DMS114 treated with DMSO at 0.1 percent for 48 hours (cell line): ENCODE results near the gene RPS8.
"Not testable (repeated sequence)": the region's sequence is repeated elsewhere in the genome, so short reads cannot be mapped to it uniquely, and the experiment has no call there.

Experiments used
- DNase-seq: peaks from one replicate; lab custom pipeline; 2025; ENCODE audit not compliant: unreplicated experiment; lab: John Stamatoyannopoulos, UW

The RPS8 gene

DNA sequence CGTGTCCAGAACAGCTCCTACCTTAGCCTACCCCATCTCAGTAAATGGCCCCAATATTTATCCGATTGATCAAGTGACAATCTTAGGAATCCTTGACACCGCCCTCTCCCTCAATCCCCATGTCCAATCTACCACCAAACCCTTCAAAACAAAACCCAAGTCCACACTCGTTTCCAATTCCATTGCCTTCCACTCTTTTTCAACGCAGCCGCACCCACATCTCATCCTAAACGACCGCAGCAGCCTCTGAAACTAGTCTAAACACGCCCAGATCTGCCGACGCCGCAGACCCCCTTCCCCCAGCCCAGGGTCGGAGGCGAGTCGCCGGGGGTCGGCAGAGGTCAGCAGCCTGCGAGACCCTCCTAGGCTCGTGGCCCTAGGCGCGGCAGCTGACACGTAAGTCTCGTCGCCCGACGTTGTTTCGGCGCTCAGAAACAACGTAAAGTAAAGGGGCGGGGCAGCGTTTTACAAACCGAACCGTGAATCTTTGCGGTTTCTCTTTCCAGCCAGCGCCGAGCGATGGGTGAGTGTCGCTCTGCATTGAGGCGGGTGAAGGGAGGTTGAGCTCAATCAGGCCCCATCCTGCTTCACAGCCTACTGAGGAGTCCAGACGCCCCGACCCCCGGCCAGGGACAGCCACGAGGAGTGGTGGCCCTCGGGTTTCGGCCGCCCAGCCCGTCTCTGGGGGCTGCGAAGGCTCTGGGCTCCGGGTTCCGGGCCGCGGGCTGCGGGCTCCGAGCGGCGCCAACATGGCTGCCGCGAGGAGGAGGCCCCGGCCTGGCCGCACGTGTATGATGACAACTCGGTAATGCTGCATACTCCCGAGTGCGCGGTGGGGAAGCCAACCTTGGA is at the start of gene RPS8:
TSS of gene RPS8 (plus strand) at position 463 of the 852 bp plus-strand sequence. CDS start at position 520, 57 bp downstream.
- DNase-seq = peak; percentile 94

DNA sequence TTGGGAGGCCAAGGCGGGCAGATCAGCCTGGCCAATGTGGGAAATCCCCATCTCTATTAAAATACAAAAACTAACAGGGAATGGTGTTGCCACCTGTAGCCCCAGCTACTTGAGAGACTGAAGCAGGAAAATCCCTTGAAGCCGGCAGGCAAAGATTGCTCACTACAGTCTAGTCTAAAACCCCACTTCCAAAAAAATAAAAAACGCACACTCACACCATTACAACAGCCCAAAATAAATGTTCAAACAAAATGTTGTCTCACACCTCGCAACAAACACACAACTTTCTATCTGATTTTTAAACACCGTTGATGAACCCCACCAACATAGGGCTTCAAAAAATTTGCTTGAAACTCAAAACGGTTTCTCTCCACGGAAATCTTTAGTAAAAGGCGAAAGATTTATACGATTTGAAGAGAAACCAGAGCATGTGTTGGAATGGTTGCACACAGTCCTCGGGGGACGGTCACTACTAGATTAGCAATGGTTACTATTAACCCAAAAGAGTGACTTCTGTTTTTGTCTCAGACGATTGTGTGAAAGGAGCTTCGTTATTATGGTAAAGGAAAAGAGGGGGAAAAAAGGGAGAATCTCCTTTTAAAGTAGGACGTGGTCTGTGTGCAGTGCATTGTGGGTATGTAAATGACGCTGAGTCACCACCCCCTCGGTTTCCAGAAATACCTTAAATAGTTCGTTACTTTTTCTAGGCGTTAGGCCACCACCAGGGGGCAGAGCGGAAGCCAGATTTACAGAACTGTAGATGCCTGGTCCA is 44.4 kb upstream of the RPS8 start, which contains the start of gene RNU5D-1:
TSS of gene RNU5D-1 (minus strand) at position 430 of the 772 bp plus-strand sequence.
- DNase-seq = peak; percentile 99

DNA sequence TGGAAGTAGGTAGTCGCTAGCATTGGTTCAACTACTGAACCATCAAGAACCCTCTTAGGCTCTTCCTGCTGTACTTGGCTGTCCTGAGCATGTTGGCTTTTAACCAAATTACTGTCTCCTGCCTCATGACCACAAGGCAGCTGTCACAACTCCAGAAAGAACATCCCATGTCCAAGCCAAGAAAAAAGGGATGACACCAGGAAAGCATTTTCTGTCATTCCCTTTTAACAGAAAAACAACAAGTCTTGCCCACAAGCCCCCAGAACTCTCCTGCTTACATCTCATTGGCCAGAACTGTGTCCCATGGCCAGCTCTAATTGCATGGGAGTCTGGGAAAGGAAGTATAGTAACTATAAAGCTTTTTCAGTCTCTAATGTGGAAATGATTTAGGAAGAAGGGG is 42.0 kb upstream of the RPS8 start:
- DNase-seq = no peak

DNA sequence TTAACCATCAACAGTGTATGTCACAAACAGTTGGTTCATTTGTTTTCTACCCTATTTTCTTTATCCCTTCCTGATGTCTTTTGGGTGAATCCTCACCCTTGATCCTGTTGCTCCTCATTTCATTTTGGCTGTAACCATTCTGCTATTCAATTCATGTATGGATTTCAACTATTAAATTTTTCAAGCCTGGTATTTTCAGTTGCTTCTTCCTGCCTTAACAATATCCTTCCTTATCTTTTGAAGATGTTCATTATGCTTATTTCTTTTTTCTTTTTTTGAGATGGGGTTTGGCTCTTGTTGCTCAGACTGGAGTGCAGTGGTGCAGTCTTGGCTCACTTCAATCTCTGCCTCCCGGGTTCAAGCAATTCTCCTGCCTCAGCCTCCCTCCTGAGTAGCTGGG is 41.6 kb upstream of the RPS8 start:
- no peak for DNase-seq

DNA sequence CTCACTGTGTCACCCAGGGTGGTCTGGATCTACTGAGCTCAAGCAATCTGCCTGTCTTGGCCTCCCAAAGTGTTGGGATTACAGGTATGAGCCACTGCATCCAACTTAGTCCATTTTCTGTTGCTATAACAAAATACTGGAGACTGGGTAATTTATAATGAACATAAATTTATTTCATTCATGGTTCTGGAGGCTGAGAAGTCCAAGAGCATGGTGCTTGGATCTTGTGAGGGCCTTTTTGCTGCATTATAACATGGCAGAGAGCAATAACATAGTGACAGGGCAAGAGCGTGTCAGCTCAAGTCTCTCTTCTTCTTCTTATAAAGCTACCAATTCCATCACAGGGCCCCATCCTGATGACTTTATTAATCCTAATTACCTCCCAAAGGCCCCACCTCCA is 39.3 kb upstream of the RPS8 start:
- DNase-seq = no peak

DNA sequence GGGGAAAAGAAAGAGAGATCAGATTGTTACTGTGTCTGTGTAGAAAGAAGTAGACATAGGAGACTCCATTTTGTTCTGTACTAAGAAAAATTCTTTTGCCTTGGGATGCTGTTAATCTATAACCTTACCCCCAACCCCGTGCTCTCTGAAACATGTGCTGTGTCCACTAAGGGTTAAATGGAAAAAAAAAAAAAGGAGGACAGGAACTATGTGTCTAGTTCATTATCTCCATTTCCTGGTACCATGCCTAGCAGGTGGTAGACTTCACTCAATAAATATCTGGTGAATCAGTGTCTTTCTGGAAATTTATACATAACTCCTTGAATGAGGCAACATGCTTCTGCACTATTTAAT is 36.4 kb upstream of the RPS8 start:
- DNase-seq = not testable (repeated sequence)

DNA sequence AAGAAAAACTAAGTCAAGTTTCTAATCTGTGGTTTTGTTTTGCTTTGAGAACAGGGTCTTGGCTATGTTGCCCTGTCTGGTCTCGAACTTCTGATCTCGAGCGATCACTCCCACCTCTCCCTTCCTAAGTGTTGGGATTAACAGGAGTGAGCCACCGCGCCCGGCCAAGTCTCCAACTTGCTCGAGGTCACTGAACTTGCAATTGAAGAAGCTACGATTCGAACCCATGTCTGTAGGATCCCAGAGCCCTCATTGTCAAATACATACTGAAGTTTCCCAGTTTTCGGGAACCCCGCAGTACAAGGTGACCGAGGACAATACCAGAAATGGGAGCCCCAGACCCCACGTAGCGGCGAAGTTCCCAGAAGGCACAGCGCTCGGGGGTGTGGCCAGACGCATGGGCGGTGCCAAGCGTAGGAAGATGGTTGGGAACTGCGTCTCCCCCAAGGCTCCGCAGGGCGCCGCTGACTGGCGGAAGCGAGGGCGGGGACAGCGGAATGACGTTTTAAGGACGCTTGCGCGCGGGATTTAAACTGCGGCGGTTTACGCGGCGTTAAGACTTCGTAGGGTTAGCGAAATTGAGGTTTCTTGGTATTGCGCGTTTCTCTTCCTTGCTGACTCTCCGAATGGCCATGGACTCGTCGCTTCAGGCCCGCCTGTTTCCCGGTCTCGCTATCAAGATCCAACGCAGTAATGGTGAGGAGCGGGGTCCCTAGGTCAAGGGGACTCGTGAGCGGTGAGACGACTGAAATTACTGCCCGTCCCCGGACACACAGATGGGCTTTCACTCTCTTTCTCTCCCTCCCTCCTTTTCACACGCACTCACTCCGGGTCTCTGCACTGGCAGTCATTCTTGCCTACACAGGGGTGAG is 35.8 kb upstream of the RPS8 start, which contains the start of gene KIF2C:
TSS of gene KIF2C (plus strand) at position 531 of the 872 bp plus-strand sequence. CDS start at position 627, 96 bp downstream.
- DNase-seq = peak; percentile 97

DNA sequence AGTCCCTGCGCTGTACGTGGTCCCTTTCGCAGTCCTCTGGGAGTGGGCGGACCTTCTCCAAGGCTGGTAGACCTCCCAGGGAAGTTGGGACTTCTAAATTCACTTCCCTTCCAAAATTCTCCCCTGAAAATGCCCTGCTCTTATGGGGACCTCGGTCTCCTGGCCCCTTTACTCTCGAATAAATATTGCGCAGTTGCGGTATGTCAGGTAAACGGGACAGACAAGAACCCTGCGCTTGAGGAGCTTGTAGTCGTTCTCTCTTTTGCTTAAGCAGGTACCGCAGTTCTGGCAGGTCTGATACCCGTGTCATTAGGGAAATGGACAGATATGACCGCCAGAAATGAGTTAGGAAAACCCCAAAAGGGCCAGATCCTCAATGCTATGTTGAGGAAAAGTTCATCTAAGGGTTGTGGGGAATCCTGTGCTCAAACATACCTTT is 35.1 kb upstream of the RPS8 start:
- DNase-seq = no peak

DNA sequence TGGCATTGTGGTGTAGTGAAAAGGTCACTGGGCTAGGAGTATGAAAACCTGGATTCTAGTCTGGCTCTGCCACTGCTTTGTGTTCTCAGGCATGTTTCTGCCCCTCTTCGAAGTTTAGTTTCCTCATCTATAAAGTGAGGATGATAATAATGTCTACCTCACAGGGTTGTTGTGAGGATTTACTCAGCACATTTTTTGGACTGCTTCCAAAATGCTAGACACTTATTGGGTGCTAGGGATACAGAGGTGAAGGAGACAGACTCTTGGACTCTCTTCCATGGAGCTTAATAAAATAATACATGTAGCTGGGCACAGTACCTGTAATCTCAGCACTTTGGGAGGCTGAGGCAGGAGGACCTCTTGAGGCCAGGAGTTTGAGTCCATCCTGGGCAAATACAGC is 32.1 kb upstream of the RPS8 start:
- DNase-seq = no peak

DNA sequence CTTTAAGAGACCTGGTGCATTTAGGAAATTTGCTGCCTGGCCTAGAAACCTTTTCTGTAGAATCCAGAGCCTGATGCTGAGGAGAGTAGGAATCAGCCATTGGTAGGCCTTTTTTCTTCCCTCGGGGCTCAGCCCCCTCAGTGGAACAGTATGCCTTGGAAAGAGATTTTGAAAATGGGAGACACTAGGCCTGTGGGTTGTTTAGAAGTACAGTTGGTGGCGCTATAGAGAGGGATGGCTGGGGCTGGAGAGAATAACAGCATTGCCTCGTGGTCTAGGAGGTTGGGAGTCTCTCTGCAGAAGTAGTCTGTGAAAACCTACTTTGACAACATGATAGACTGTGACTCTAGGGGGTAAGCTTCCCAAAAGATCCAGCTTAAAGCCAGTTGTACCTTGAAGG is 27.5 kb upstream of the RPS8 start:
- no peak for DNase-seq

DNA sequence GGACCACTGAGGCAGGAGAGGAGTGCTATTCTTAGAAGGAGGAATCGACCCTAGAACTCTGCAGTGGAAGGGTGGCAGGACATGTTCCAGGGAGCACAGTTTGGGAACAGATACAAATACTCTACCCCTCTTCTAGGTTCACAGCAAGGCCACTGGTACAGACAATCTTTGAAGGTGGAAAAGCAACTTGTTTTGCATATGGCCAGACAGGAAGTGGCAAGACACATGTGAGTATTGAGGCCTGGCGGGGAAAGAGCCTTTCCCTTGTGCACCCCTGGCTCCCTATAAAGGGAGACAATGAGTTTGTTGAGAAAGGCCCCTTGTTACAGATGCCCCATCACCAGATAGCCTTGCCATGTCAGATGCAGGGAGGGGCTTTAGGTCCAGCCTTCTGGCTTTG is 17.9 kb upstream of the RPS8 start:
- no peak for DNase-seq

DNA sequence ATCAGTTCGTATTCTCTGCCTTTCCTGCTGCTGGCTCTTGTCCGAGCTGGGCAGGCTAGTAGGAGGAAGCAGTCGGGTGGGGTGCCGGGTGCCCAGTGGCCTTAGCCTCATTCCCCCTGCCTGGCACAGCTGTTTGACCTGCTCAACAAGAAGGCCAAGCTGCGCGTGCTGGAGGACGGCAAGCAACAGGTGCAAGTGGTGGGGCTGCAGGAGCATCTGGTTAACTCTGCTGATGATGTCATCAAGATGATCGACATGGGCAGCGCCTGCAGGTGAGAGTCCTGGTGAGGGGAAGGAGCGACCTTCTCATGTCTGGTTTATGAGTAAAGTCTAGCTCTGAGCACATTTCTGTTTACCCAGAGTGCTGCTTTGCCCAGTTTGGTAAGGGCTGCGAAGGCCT is 16.3 kb upstream of the RPS8 start:
- DNase-seq = no peak

DNA sequence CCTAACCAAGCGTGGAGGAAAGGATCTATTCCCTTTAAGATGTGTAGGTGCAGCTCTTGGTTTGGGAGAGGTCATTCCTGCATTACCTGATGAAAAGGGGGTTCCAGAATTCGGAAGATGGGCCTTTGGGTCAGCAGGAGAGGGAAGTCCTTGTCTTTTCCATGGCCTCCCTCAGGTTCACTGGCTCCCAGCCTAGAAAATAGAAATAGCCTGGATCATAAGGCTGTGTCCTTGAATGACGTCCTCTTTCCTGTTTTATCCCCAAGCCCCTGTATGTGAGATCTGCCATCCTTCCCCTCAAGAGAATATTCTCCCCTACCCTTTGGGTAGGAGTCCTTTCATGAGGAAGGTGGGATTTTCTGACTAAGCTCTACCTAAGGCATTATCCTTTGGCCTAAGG is 14.5 kb upstream of the RPS8 start:
- no peak for DNase-seq

DNA sequence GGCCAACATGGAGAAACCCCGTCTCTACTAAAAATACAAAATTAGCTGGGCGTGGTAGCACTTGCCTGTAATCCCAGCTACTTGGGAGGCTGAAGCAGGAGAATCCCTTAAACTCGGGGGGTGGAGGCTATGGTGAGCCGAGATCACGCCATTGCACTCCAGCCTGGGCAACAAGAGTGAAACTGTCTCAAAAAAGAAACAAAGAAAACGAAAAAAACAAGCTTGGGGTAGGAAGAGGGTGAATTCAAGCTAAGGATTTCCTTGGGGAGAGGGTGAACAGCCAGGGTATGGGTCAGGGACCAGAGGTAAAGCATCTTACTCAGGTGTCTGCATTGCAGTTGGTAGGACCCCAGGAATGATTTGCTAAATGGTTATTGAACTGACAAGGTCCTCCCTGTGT is 8.9 kb upstream of the RPS8 start:
- DNase-seq = not testable (repeated sequence)

DNA sequence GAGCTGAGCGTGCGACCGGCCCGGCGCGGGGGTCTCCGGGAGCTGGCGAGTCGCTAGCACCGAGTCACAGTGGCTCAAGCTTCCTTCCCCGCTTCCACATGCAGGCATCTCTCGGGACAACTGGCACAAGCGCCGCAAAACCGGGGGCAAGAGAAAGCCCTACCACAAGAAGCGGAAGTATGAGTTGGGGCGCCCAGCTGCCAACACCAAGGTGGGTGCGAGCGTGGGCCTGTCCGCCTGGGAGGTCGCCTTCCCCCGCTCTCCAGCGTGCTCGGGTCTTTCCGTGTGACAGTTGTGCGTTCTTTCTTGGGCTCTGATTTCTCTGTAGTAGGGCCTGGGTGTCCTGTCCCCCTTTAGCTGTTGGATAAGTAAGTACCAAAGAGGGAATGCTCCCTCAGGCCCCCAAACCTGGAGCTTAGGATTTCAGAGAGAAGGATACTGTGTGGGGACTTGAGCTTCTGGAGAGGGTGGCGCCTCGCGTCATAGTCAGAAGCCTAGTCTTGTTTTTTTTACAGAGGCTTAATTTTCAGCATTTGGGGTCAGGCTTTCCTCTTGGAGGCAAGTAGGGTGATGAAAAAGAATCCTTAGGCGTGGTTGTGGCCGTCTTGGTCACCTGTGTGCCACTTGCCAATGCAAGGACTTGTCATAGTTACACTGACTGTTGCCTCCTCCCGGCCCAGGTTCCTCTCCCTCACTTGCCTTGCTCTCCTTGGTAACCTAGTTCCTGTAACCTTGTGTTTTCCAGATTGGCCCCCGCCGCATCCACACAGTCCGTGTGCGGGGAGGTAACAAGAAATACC is 790 bp downstream of the RPS8 start:
- DNase-seq = no peak

DNA sequence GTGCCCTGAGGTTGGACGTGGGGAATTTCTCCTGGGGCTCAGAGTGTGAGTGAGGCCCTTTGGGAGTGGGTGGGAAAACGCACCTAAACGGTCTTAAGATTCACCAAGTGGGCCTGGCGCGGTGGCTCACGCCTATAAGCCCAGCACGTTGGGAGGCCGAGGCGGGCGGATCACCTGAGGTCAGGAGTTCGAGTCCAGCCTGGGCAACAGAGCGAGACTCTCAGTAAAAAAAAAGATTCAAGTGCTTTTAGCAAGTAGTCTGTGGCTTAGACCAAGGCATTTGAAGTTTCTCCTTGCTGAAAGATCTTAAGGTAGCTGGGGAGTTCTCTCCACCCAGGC is 1.4 kb downstream of the RPS8 start:
- DNase-seq = no peak

DNA sequence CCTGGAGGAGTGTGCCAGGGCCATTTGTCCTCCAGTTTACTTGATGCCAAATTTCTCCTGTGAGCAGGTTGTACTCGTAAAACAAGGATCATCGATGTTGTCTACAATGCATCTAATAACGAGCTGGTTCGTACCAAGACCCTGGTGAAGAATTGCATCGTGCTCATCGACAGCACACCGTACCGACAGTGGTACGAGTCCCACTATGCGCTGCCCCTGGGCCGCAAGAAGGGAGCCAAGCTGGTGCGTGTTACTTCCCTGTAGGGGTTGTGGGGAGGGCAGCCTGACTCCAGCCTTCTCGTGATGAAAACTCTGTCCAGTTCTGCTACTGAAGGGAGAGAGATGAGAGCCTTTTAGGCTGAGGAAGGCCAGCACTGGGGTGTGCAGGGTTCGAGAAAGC is 2.2 kb downstream of the RPS8 start:
- no peak for DNase-seq

DNA sequence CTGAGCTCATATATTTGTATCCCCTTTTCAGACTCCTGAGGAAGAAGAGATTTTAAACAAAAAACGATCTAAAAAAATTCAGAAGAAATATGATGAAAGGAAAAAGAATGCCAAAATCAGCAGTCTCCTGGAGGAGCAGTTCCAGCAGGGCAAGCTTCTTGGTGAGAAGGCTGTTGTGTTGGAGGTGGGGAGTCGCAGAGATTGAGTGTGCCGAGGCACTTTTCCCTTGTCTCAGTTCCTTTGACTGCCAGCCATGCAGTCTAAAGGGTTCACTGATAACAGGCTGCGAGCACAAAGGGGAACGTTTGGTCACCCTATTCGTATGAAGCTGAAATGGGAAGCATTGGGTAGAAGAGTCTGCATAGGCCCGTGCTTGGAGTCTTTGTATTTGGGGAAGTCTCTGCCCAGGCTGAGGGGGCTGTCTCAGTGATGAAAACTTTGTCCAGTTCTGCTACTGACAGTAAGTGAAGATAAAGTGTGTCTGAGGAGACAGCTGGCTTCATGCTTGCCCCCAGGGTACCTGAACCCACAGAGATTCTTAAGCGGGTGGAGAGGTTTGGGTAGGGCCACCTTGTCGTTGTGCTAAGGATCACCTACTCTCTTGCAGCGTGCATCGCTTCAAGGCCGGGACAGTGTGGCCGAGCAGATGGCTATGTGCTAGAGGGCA is 2.8 kb downstream of the RPS8 start:
- no peak for DNase-seq

DNA sequence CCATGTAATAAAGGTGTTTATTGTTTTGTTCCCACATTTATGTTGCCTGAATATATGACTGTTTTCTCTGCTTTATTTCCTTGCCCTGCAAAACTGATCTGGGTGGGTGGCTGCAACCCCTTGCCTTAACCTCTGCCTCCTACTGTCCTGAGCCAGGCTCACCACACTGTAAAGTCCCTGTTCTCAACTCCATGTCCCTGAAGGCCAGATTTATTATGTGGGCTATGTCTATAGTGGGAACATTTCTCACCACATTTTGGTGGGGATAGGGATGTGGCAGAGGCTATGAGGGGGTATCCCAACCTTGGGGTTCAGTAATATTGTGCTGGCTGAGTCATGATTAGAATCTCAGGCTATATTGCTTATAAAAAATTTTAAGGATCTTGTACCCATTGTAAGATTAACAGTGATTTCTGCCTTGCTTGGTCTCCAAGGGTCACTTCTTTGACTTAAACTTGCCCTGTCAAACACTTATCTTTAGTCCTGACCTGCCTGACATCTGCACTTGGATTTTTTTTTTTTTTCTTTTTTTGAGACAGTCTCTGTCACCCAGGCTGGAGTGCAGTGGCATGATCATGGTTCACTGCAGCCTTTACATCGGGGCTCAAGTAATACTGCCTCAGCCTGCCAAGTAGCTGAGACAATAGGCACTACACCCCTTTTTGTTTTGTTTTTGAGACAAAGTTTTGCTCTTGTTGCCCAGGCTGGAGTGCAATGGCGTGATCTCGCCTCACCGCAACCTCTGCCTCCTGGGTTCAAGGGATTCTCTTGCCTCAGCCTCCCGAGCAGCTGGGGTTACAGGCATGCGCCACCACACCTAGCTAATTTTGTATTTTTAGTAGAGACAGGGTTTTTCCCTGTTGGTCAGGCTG is 3.6 kb downstream of the RPS8 start:
- no peak for DNase-seq
